WTC11 (cell line): Measurements from ENCODE around the gene BOD1L2. TPM values are rescaled to one million over a fixed set of nuclear protein-coding genes. Genes with fewer than 3 reads are reported as not detected.

Source experiments
- ATAC-seq: fragments of 200-7000 bp; cut with Tn5 transposase; 2 replicates; pipeline ENCODE4 v1.10.0; 2021; ENCODE audit warnings: mild to moderate bottlenecking, moderate library complexity
- CTCF ChIA-PET: fragments of 300-600 bp; sonication (Branson Sonifier 250); formaldehyde crosslinking; loops from one replicate; lab custom pipeline; 2021; ENCODE audit warnings: antibody characterized with exemption; lab: Charles Lee
- POLR2A ChIA-PET: fragments of 350-600 bp; sonication (Branson Sonifier 250); formaldehyde crosslinking; loops from one replicate; lab custom pipeline; 2021; ENCODE audit warnings: antibody characterized with exemption; lab: Charles Lee
- DNase-seq: peaks from one replicate; pipeline ENCODE4 v3.0.0; 2021; ENCODE audit warnings: low spot score
- H3K27ac Mint-ChIP-seq: 2 replicates; pipeline ENCODE4 v1.8.0; 2021; ENCODE audit warnings: mixed read lengths
- H3K27me3 Mint-ChIP-seq: 2 replicates; pipeline ENCODE4 v1.8.0; 2021; ENCODE audit warnings: low read depth, mild to moderate bottlenecking, moderate library complexity, mixed read lengths
- H3K36me3 Mint-ChIP-seq: 2 replicates; pipeline ENCODE4 v1.8.0; 2021; ENCODE audit warnings: mixed read lengths
- H3K4me1 Mint-ChIP-seq: 2 replicates; pipeline ENCODE4 v1.8.0; 2022; ENCODE audit warnings: mixed read lengths
- H3K4me3 Mint-ChIP-seq: 2 replicates; pipeline ENCODE4 v1.8.0; 2021; ENCODE audit warnings: mild to moderate bottlenecking, moderate library complexity, mixed read lengths
- H3K9me3 Mint-ChIP-seq: 2 replicates; pipeline ENCODE4 v1.8.0; 2021; ENCODE audit warnings: mixed read lengths
- ATF1 ChIP-seq: sonication (generic); formaldehyde crosslinking; IDR thresholded peaks from 2 replicates; pipeline ENCODE4 v1.8.1; 2023; ENCODE audit warnings: mild to moderate bottlenecking, moderate library complexity, missing genetic modification reagents
- GABPB1 ChIP-seq: sonication (generic); formaldehyde crosslinking; IDR thresholded peaks from 2 replicates; pipeline ENCODE4 v1.8.1; 2023; ENCODE audit warnings: mild to moderate bottlenecking, missing genetic modification reagents
- JUN ChIP-seq: sonication (generic); formaldehyde crosslinking; IDR thresholded peaks from 2 replicates; pipeline ENCODE4 v1.8.0; 2023; ENCODE audit warnings: mild to moderate bottlenecking, missing genetic modification reagents
- KAT7 ChIP-seq: sonication (generic); formaldehyde crosslinking; IDR thresholded peaks from 2 replicates; pipeline ENCODE4 v1.8.1; 2023; ENCODE audit warnings: missing genetic modification reagents, mild to moderate bottlenecking, borderline replicate concordance
- SMAD3 ChIP-seq: sonication (generic); formaldehyde crosslinking; IDR thresholded peaks from 2 replicates; pipeline ENCODE4 v1.8.0; 2022; ENCODE audit warnings: missing genetic modification reagents, mild to moderate bottlenecking, borderline replicate concordance
- SP1 ChIP-seq: sonication (generic); formaldehyde crosslinking; conservative IDR thresholded peaks from 2 replicates; pipeline ENCODE4 v1.8.1; 2022; ENCODE audit warnings: missing genetic modification reagents
- TEAD1 ChIP-seq: sonication (generic); formaldehyde crosslinking; IDR thresholded peaks from 2 replicates; pipeline ENCODE4 v1.8.0; 2022; ENCODE audit warnings: mild to moderate bottlenecking, missing genetic modification reagents
- ZBTB21 ChIP-seq: sonication (generic); formaldehyde crosslinking; IDR thresholded peaks from 2 replicates; pipeline ENCODE4 v1.8.1; 2023; ENCODE audit warnings: mild to moderate bottlenecking, missing genetic modification reagents, borderline replicate concordance
- ZNF263 ChIP-seq: sonication (generic); formaldehyde crosslinking; IDR thresholded peaks from 2 replicates; pipeline ENCODE4 v1.8.1; 2022; ENCODE audit warnings: low read depth, mild to moderate bottlenecking, moderate library complexity, missing genetic modification reagents
- total RNA-seq: library from RNA; stranded (reverse); gene quantifications from 3 replicates; pipeline ENCODE4 v1.2.3, GENCODE V29; 2021
- TF ChIP-seq, protein P1 (sequence below): sonication (generic); formaldehyde crosslinking; IDR thresholded peaks from 2 replicates; pipeline ENCODE4 v1.8.0; 2022; ENCODE audit warnings: mild to moderate bottlenecking, missing genetic modification reagents
- TF ChIP-seq, protein P2 (sequence below): sonication (generic); formaldehyde crosslinking; IDR thresholded peaks from 2 replicates; pipeline ENCODE4 v1.8.1; 2023; ENCODE audit warnings: mild to moderate bottlenecking, missing genetic modification reagents, borderline replicate concordance
- TF ChIP-seq, protein P3 (sequence below): fragments of 250-450 bp; sonication (Bioruptor Pico); IDR thresholded peaks from 2 replicates; pipeline ENCODE4 v1.9.0; 2021; ENCODE audit warnings: mild to moderate bottlenecking, borderline replicate concordance
- TF ChIP-seq, protein P4 (sequence below): fragments of 250-450 bp; sonication (Bioruptor Pico); IDR thresholded peaks from 2 replicates; pipeline ENCODE4 v1.9.0; 2021; ENCODE audit warnings: moderate library complexity, mild to moderate bottlenecking, inconsistent platforms, borderline replicate concordance

Gene BOD1L2
- total RNA-seq, 1 experiment from 2014 or later = not detected

DNA sequence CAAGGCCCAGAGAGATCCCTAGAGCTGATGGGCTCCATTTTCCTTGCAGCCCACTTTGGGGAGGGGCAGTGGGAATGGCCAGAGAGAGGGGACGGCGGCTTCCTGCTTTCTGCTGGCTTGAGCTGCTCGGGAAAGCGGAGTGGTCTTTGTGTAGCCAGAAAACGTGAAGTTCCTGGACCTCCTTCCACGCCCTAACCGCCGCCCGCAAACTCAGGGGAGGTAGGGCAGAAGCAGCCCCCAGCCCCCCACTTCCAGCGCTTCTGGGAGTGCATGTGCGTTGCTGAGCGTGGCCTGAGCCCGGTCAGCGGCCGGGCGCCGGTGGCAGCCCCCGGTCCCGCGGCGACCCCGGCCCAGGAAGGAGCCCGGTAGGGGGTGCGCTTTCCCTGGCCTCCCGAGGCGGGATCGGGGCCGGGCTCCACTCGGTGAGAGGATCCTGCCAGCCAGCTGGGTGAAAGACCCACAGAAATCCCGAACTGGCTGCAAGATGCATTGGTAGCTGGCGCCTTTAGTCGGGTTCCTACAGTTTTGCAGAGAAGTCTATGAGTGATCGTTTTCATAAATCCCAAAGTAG lies 25.3 kb upstream of the BOD1L2 start (continued):
- TF ChIP-seq TEAD1 (CRISPR knock-in tag) = 0 out of 2 replicates have a peak, but pooled peaks have one; percentile 12
- TF ChIP-seq, protein P1, sequence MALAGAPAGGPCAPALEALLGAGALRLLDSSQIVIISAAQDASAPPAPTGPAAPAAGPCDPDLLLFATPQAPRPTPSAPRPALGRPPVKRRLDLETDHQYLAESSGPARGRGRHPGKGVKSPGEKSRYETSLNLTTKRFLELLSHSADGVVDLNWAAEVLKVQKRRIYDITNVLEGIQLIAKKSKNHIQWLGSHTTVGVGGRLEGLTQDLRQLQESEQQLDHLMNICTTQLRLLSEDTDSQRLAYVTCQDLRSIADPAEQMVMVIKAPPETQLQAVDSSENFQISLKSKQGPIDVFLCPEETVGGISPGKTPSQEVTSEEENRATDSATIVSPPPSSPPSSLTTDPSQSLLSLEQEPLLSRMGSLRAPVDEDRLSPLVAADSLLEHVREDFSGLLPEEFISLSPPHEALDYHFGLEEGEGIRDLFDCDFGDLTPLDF (CRISPR knock-in tag) = no peak
- no peak for TF ChIP-seq SP1

GRCh38 chr18:57122936-57123510 lies 23.9 kb upstream of the BOD1L2 start:
- Mint-ChIP-seq H3K4me1 (peaks cover 38% of the 10 kb centered on the region), H3K36me3 (no peaks in the 10 kb centered on the region), H3K27ac (peak overlapping the region; percentile 67), H3K27me3 (no peaks in the 10 kb centered on the region), H3K4me3 (peak overlapping the region; percentile 67), H3K9me3 (no peaks in the 10 kb centered on the region)
- ATAC-seq (peak; percentile 16), DNase-seq (no peak)
- TF ChIP-seq SMAD3 (CRISPR knock-in tag) (no peak), ATF1 (CRISPR knock-in tag) (no peak), ZNF263 (CRISPR knock-in tag) (no peak), JUN (CRISPR knock-in tag) (no peak), ZBTB21 (CRISPR knock-in tag) (no peak), GABPB1 (CRISPR knock-in tag) (no peak), KAT7 (CRISPR knock-in tag) (no peak)
- TF ChIP-seq, protein P2, sequence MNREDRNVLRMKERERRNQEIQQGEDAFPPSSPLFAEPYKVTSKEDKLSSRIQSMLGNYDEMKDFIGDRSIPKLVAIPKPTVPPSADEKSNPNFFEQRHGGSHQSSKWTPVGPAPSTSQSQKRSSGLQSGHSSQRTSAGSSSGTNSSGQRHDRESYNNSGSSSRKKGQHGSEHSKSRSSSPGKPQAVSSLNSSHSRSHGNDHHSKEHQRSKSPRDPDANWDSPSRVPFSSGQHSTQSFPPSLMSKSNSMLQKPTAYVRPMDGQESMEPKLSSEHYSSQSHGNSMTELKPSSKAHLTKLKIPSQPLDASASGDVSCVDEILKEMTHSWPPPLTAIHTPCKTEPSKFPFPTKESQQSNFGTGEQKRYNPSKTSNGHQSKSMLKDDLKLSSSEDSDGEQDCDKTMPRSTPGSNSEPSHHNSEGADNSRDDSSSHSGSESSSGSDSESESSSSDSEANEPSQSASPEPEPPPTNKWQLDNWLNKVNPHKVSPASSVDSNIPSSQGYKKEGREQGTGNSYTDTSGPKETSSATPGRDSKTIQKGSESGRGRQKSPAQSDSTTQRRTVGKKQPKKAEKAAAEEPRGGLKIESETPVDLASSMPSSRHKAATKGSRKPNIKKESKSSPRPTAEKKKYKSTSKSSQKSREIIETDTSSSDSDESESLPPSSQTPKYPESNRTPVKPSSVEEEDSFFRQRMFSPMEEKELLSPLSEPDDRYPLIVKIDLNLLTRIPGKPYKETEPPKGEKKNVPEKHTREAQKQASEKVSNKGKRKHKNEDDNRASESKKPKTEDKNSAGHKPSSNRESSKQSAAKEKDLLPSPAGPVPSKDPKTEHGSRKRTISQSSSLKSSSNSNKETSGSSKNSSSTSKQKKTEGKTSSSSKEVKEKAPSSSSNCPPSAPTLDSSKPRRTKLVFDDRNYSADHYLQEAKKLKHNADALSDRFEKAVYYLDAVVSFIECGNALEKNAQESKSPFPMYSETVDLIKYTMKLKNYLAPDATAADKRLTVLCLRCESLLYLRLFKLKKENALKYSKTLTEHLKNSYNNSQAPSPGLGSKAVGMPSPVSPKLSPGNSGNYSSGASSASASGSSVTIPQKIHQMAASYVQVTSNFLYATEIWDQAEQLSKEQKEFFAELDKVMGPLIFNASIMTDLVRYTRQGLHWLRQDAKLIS (CRISPR knock-in tag) = no peak
- TF ChIP-seq, protein P3, sequence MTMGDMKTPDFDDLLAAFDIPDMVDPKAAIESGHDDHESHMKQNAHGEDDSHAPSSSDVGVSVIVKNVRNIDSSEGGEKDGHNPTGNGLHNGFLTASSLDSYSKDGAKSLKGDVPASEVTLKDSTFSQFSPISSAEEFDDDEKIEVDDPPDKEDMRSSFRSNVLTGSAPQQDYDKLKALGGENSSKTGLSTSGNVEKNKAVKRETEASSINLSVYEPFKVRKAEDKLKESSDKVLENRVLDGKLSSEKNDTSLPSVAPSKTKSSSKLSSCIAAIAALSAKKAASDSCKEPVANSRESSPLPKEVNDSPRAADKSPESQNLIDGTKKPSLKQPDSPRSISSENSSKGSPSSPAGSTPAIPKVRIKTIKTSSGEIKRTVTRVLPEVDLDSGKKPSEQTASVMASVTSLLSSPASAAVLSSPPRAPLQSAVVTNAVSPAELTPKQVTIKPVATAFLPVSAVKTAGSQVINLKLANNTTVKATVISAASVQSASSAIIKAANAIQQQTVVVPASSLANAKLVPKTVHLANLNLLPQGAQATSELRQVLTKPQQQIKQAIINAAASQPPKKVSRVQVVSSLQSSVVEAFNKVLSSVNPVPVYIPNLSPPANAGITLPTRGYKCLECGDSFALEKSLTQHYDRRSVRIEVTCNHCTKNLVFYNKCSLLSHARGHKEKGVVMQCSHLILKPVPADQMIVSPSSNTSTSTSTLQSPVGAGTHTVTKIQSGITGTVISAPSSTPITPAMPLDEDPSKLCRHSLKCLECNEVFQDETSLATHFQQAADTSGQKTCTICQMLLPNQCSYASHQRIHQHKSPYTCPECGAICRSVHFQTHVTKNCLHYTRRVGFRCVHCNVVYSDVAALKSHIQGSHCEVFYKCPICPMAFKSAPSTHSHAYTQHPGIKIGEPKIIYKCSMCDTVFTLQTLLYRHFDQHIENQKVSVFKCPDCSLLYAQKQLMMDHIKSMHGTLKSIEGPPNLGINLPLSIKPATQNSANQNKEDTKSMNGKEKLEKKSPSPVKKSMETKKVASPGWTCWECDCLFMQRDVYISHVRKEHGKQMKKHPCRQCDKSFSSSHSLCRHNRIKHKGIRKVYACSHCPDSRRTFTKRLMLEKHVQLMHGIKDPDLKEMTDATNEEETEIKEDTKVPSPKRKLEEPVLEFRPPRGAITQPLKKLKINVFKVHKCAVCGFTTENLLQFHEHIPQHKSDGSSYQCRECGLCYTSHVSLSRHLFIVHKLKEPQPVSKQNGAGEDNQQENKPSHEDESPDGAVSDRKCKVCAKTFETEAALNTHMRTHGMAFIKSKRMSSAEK (CRISPR knock-in tag) = no peak
- TF ChIP-seq, protein P4, sequence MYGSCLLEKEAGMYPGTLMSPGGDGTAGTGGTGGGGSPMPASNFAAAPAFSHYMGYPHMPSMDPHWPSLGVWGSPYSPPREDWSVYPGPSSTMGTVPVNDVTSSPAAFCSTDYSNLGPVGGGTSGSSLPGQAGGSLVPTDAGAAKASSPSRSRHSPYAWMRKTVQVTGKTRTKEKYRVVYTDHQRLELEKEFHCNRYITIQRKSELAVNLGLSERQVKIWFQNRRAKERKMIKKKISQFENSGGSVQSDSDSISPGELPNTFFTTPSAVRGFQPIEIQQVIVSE (CRISPR knock-in tag) = no peak
- ChIA-PET CTCF (interaction anchor here (0.7 to 2.9 kb wide), 6 partner anchors 12 to 363 kb away, joined by 3 to 24 read pairs (median 6); partner anchors contain the start of gene ONECUT2), POLR2A (interaction anchor here (1.2 kb wide), 1 partner anchor 11 kb away, joined by 5 read pairs; no protein-coding TSS in a partner anchor)
